Measurements from ENCODE around the gene EPB42.
"Not testable (repeated sequence)": the region's sequence is repeated elsewhere in the genome, so short reads cannot be mapped to it uniquely, and the experiment has no call there.

The EPB42 gene

GRCh38 chr15:43211224-43211735 is 9.5 kb downstream of the EPB42 start:
- Mint-ChIP-seq H3K9me3 (no peaks in the 10 kb centered on the region), H3K27ac (no peak overlapping the region), H3K36me3 (no peaks in the 10 kb centered on the region), H3K27me3 (peaks cover 19 to 33% of the 10 kb centered on the region in 2 donors), H3K4me3 (no peak overlapping the region), H3K4me1 (no peaks in the 10 kb centered on the region)
- DNase-seq (no peak), ATAC-seq (replicated peaks) (no peak)

GRCh38 chr15:43210807-43211206 is 10.0 kb downstream of the EPB42 start:
- ATAC-seq (replicated peaks), result no peak
- H3K36me3 Mint-ChIP-seq, result no peaks in the 10 kb centered on the region

GRCh38 chr15:43210172-43210745 is 10.6 kb downstream of the EPB42 start:
- Mint-ChIP-seq H3K4me3 (no peak overlapping the region), H3K27ac (no peak overlapping the region)
- ATAC-seq (replicated peaks), result no peak

More at GRCh38 chr15:43210807-43211206, 10.0 kb downstream of the EPB42 start:
- no peak for DNase-seq
- Mint-ChIP-seq H3K4me3 (no peak overlapping the region), H3K27me3 (peaks cover 19 to 33% of the 10 kb centered on the region in 2 donors), H3K9me3 (no peaks in the 10 kb centered on the region), H3K4me1 (no peaks in the 10 kb centered on the region), H3K27ac (no peak overlapping the region)

GRCh38 chr15:43209059-43209824 is 11.6 kb downstream of the EPB42 start:
- H3K27me3 Mint-ChIP-seq, result peaks cover 19 to 33% of the 10 kb centered on the region in 2 donors
- DNase-seq (no peak), ATAC-seq (replicated peaks) (no peak)
- H3K4me1 Mint-ChIP-seq, result peaks cover 3% of the 10 kb centered on the region in 2 donors
- H3K36me3 Mint-ChIP-seq, result no peaks in the 10 kb centered on the region
- no peak overlapping the region for H3K27ac Mint-ChIP-seq
- no peak overlapping the region for H3K4me3 Mint-ChIP-seq
- H3K9me3 Mint-ChIP-seq, result no peaks in the 10 kb centered on the region

More at GRCh38 chr15:43210172-43210745, 10.6 kb downstream of the EPB42 start:
- Mint-ChIP-seq H3K9me3 (no peaks in the 10 kb centered on the region), H3K4me1 (no peaks in the 10 kb centered on the region), H3K36me3 (no peaks in the 10 kb centered on the region), H3K27me3 (peaks cover 19 to 33% of the 10 kb centered on the region in 2 donors)
- DNase-seq, result no peak

GRCh38 chr15:43208052-43209002 is 12.5 kb downstream of the EPB42 start:
- Mint-ChIP-seq H3K4me3 (no peak overlapping the region), H3K36me3 (no peaks in the 10 kb centered on the region), H3K4me1 (peaks cover 5 to 6% of the 10 kb centered on the region in 2 donors), H3K27ac (no peak overlapping the region), H3K9me3 (no peaks in the 10 kb centered on the region), H3K27me3 (peaks cover 19 to 33% of the 10 kb centered on the region in 2 donors)
- ATAC-seq (replicated peaks) (no peak), DNase-seq (no peak)

- Mint-ChIP-seq H3K27me3 (peaks cover 19 to 33% of the 10 kb centered on the region in 2 donors), H3K36me3 (no peaks in the 10 kb centered on the region), H3K27ac (no peak overlapping the region), H3K9me3 (no peaks in the 10 kb centered on the region), H3K4me1 (peaks cover 5 to 6% of the 10 kb centered on the region in 2 donors), H3K4me3 (no peak overlapping the region)
- ATAC-seq (replicated peaks) (no peak), DNase-seq (no peak)
Measured at GRCh38 chr15:43207024-43207423, 13.8 kb downstream of the EPB42 start.

- ATAC-seq (replicated peaks), result no peak
- H3K9me3 Mint-ChIP-seq, result no peaks in the 10 kb centered on the region
- peaks cover 5 to 6% of the 10 kb centered on the region in 2 donors for H3K4me1 Mint-ChIP-seq
Measured at GRCh38 chr15:43206054-43206453, 14.8 kb downstream of the EPB42 start.

GRCh38 chr15:43204016-43204901 is 16.6 kb downstream of the EPB42 start:
- peaks cover 3 to 4% of the 10 kb centered on the region in 2 donors for H3K36me3 Mint-ChIP-seq
- no peaks in the 10 kb centered on the region for H3K9me3 Mint-ChIP-seq
- H3K27ac Mint-ChIP-seq, result no peak overlapping the region
- ATAC-seq (replicated peaks) (peak; percentile 79), DNase-seq (peak; percentile 20)
- no peak overlapping the region for H3K4me3 Mint-ChIP-seq
- peaks cover 11 to 15% of the 10 kb centered on the region in 2 donors for H3K27me3 Mint-ChIP-seq
- peaks cover 6 to 7% of the 10 kb centered on the region in 2 donors for H3K4me1 Mint-ChIP-seq

More at GRCh38 chr15:43206054-43206453, 14.8 kb downstream of the EPB42 start:
- Mint-ChIP-seq H3K27me3 (peaks cover 19 to 33% of the 10 kb centered on the region in 2 donors), H3K4me3 (no peak overlapping the region), H3K36me3 (no peaks in the 10 kb centered on the region), H3K27ac (no peak overlapping the region)
- no peak for DNase-seq

GRCh38 chr15:43199945-43200488 is 20.8 kb downstream of the EPB42 start:
- Mint-ChIP-seq H3K4me3 (no peak overlapping the region), H3K27ac (no peak overlapping the region), H3K36me3 (peaks cover 26 to 28% of the 10 kb centered on the region in 2 donors), H3K4me1 (peaks cover 17 to 19% of the 10 kb centered on the region in 2 donors), H3K27me3 (no peaks in the 10 kb centered on the region), H3K9me3 (peaks cover 6 to 10% of the 10 kb centered on the region in 2 donors)
- DNase-seq (no peak), ATAC-seq (replicated peaks) (no peak)

- no peak for DNase-seq
- Mint-ChIP-seq H3K27me3 (no peaks in the 10 kb centered on the region), H3K27ac (no peak overlapping the region), H3K9me3 (peaks cover 6 to 10% of the 10 kb centered on the region in 2 donors), H3K4me1 (peaks cover 12 to 13% of the 10 kb centered on the region in 2 donors), H3K36me3 (peaks cover 26 to 32% of the 10 kb centered on the region in 2 donors), H3K4me3 (no peak overlapping the region)
- no peak for ATAC-seq (replicated peaks)
Measured at GRCh38 chr15:43198992-43199391, 21.8 kb downstream of the EPB42 start.

GRCh38 chr15:43198556-43198955 is 22.3 kb downstream of the EPB42 start:
- H3K4me3 Mint-ChIP-seq; H3K27me3 Mint-ChIP-seq; DNase-seq; H3K27ac Mint-ChIP-seq; ATAC-seq (replicated peaks): not testable (repeated sequence)
- Mint-ChIP-seq H3K9me3 (peaks cover 6 to 10% of the 10 kb centered on the region in 2 donors), H3K4me1 (peaks cover 11 to 13% of the 10 kb centered on the region in 2 donors), H3K36me3 (peaks cover 26 to 32% of the 10 kb centered on the region in 2 donors)

- not testable (repeated sequence) for ATAC-seq (replicated peaks)
- H3K27ac Mint-ChIP-seq, result peak overlapping the region; percentile 75
- H3K9me3 Mint-ChIP-seq, result peaks cover 6 to 10% of the 10 kb centered on the region in 2 donors
Measured at GRCh38 chr15:43197773-43198172, 23.0 kb downstream of the EPB42 start.

More at GRCh38 chr15:43197773-43198172, 23.0 kb downstream of the EPB42 start:
- not testable (repeated sequence) for H3K4me3 Mint-ChIP-seq, DNase-seq, H3K27me3 Mint-ChIP-seq
- Mint-ChIP-seq H3K36me3 (peaks cover 30 to 35% of the 10 kb centered on the region in 2 donors), H3K4me1 (peaks cover 11 to 13% of the 10 kb centered on the region in 2 donors)

Data from stimulated activated naive B cell treated with anti-CD40 and anti-IgM and Interleukin-4, amounts not matched to agents 10 μg/mL and 1 μg/mL and 100 μg/mL, for 72 hours (primary cell).